Prostate gland (tissue), 2 donors: Measurements from ENCODE around the gene BUD23.

Experiments
- CTCF ChIP-seq, 4 experiments: fragments of 200-600 bp in 2 of 4; fragments of 450-650 bp in 2 of 4; sonication (generic) in 2 of 4; IDR thresholded peaks; 1 replicate in 3 of 4; 2 replicates in 1 of 4; pipeline ENCODE4 v1.5.1; 2016 to 2019; ENCODE audit warnings: antibody characterized with exemption in 4 of 4, mild to moderate bottlenecking in 2 of 4, moderate library complexity in 2 of 4
- POLR2A ChIP-seq: fragments of 450-650 bp; IDR thresholded peaks from one replicate; pipeline ENCODE4 v1.6.1; 2016; ENCODE audit warnings: antibody characterized with exemption, mild to moderate bottlenecking
- POLR2AphosphoS5 ChIP-seq: sonication (generic); formaldehyde crosslinking; IDR thresholded peaks from one replicate; pipeline ENCODE4 v1.6.1; 2017; ENCODE audit warnings: antibody characterized with exemption

- TF ChIP-seq CTCF (IDR thresholded peaks at IDR 0.05) (no peak), POLR2AphosphoS5 (no peak), POLR2A (no peak)
These were observed 56.0 kb downstream of the BUD23 start for GRCh38 chr7:73739387-73739767.
